GM10847 (cell line): Measurements from ENCODE around the gene CLIC6.

Experiments
- POLR2A ChIP-seq: IDR thresholded peaks from 2 replicates; pipeline ENCODE4 v1.6.1; 2011; ENCODE audit not compliant: insufficient read length; ENCODE audit errors: extremely low read depth

Gene CLIC6

GRCh38 chr21:34668803-34669148 is at the start of gene CLIC6:
TSS of gene CLIC6 (plus strand) at chr21:34668994. CDS start at chr21:34669389, 395 bp downstream.
- TF ChIP-seq POLR2A: no peak

DNA sequence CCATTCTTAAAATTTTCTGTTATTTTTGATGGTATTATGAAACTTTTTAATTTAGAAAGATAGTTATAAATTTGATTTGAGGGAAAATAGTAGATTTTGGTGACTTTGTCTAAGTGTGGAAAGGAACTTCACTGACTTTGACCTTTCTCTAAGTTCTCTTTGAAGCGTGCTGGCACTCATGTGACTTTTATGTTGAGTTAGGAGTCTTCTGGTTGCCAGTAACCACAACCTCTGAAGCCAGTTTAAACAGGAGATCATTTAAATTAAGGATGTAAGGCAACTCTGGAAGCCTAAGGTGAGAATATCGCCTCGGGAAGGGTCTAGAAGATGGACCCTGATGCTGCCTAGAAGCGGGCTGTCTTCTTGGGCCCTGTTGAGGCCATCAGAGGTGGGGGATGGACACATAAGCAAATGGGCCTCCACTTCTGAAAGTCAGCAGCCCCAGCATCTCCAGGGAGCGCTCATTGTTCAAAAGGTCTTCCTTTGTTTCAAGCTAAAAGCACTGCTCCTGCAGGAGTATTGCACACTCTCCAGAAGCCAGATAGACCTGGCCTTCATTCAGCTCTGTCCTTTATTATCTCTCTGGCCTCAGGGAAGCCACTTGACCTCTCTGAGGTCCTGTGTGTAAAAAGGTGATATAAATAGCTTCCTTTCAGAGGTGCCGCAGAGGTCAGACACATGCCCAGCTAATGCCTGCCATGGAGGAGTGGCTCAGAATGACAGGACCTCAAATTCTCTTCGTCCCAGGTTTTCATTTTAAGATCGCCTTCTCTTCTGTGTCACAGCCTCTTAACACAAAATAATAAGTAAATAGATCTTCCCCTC is 48.7 kb upstream of the CLIC6 start:
- TF ChIP-seq POLR2A: no peak

- no peak for TF ChIP-seq POLR2A
These were observed 47.1 kb upstream of the CLIC6 start for GRCh38 chr21:34621434-34622350.

- TF ChIP-seq POLR2A: no peak
These were observed 45.3 kb upstream of the CLIC6 start for GRCh38 chr21:34623516-34623915.

DNA sequence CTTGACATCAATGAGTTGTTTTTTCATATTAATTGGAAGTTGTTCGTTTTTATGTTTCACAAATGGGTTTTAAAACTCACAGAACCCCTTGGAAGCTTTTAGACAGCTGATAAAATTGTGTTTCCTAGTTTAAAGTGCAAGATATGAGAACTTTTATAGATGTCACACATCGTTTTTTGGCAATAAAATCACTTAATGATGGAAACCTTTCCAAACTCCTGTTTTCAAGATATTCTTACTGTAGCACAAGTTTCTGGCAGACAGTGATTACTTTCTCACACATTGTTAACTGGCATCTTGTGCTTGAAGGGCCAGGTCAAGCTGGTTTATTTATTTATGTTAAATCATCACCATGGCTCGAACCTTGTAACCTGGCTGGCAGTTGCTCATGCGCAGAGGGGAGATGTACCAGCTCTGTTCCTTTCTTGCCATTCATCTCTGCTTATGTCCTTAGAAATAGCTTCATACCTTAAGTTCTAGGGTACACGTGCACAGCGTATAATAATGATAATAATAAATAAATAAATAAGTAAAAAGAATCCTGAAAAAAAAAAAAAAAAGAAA is 43.7 kb upstream of the CLIC6 start:
- no peak for TF ChIP-seq POLR2A

DNA sequence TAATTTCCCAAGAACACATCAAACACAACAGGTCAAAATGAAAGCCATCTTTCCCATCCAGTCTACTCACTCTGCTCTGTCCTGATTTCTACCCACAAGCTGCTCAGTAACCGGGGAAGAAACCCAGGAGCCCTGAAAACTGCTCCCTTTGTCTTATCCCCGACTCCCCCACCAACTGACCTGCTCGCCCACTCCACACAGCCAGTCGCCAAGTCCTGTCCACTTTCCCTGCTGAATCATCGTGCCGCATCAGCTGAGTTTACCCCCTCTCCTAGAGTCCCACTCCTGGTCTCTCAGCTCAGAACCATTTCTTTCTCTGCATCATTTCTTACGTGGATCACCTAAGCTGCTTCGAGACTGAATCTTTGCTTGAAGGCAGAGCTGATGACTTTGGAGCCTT is 42.7 kb upstream of the CLIC6 start:
- TF ChIP-seq POLR2A: no peak

GRCh38 chr21:34630536-34631143 is 38.2 kb upstream of the CLIC6 start:
- TF ChIP-seq POLR2A: no peak

GRCh38 chr21:34632498-34632897 is 36.3 kb upstream of the CLIC6 start:
- TF ChIP-seq POLR2A: no peak

- TF ChIP-seq POLR2A: no peak
These were observed 33.5 kb upstream of the CLIC6 start for GRCh38 chr21:34635307-34635706.

DNA sequence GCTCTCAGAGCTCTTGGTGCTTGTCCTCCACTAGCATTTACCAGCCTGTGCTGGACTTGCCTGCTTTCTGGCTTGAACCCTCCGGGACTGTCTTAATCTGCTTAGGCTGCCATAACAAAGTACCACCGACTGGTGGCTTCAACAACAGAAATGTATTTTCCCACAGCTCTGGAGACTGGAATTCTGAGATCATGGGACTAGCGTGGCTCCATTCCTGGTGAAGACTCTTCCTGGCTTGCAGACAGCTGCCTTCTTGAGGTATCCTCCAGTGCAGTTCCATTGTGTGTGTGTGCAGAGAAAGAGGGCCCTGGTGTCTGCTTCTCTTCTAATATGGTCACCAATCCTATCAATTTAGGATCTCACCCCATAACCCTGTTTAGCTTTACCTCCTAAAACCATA is 31.8 kb upstream of the CLIC6 start:
- TF ChIP-seq POLR2A: no peak

DNA sequence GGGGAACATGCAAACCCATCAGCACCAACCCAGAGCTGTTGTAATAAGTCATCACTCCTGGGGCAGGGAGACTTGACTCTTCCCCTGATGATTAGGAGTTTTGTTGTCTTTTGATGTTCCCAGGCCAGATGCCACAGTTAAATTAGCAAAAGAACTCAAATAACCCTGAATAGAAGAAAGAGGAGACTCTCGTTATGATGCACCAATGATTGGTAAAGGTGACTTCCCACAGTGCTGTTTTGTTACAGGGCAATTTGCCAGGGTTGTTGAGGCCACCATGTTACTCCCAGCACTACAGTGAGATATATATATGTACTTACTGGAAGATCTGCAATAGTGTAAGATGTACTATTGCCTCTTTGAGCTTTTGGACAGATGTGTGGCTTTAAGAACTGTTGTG is 29.5 kb upstream of the CLIC6 start:
- no peak for TF ChIP-seq POLR2A

- no peak for TF ChIP-seq POLR2A
These were observed 28.7 kb upstream of the CLIC6 start for GRCh38 chr21:34639882-34640788.

DNA sequence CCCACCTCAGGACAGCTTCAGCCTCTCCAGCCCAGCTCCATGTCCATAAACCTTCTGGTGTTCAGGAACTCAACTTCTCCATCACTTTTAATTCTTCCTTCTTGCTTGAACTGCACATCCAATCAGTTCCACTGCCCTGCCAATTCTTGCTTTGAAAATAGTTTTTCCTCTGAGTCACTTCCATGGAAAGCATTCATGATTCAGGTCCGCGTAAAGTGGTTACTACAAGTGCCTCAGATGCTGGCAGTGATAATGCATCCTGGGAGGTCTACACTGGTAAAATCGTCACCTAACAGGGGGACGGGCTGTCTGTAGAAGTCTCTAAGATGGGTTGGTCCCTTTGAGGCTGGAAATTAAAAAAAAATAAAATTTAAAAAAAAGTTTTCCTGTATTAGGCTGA is 27.9 kb upstream of the CLIC6 start:
- no peak for TF ChIP-seq POLR2A
